ENCODE results near the gene MVP.
"Not testable (repeated sequence)": the region's sequence is repeated elsewhere in the genome, so short reads cannot be mapped to it uniquely, and the experiment has no call there.

MVP gene

GRCh38 chr16:29876594-29877249, 56.5 kb downstream of the MVP start:
- no peak for DNase-seq

- no peak for DNase-seq
These were observed 57.2 kb downstream of the MVP start for GRCh38 chr16:29877266-29877961.

- DNase-seq, result no peak
These were observed 57.9 kb downstream of the MVP start for GRCh38 chr16:29878172-29878571.

- DNase-seq, result no peak
These were observed 60.8 kb downstream of the MVP start for GRCh38 chr16:29881050-29881449.

GRCh38 chr16:29883987-29884386, 63.7 kb downstream of the MVP start:
- DNase-seq, result no peak

- DNase-seq, result not testable (repeated sequence)
These were observed 69.1 kb downstream of the MVP start for GRCh38 chr16:29889372-29889771.

GRCh38 chr16:29891525-29892457, 71.5 kb downstream of the MVP start:
- DNase-seq, result no peak

- DNase-seq, result no peak
These were observed 72.2 kb downstream of the MVP start for GRCh38 chr16:29892458-29892813.

- no peak for DNase-seq
These were observed 73.3 kb downstream of the MVP start for GRCh38 chr16:29893553-29893952.

GRCh38 chr16:29894352-29894751, 74.1 kb downstream of the MVP start:
- no peak for DNase-seq

- no peak for DNase-seq
These were observed 76.6 kb downstream of the MVP start for GRCh38 chr16:29896841-29897240.

- DNase-seq, result no peak
These were observed 77.1 kb downstream of the MVP start for GRCh38 chr16:29897333-29897732.

All from SHP77 treated with DMSO at 0.1 percent for 48 hours (cell line).